Prostate gland (tissue), 2 donors: ENCODE results near the gene ARL9. TPM values are rescaled to one million over a fixed set of nuclear protein-coding genes. Genes with fewer than 3 reads are reported as not detected.

Source experiments
- DNase-seq: peaks from one replicate; pipeline ENCODE4 v3.0.0-alpha.2; 2019; ENCODE audit warnings: low spot score
- H3K27ac ChIP-seq, 2 donors: fragments of 200-600 bp; sonication (generic); 2 replicates each; pipeline ENCODE4 v1.5.1; 2017 to 2019
- H3K27me3 ChIP-seq: fragments of 200-600 bp; sonication (generic); replicated peaks from 2 replicates; pipeline ENCODE4 v1.5.1; 2019; ENCODE audit not compliant: insufficient read depth
- H3K36me3 ChIP-seq, 2 donors: fragments of 200-600 bp; sonication (generic); 1 replicate in 1 of 2; 2 replicates in 1 of 2; pipeline versions ENCODE4 v1.5.1 to v1.8.1; 2017 to 2019
- H3K4me1 ChIP-seq: fragments of 200-600 bp; sonication (generic); replicated peaks from 2 replicates; pipeline ENCODE4 v1.5.1; 2019
- H3K4me3 ChIP-seq, 2 donors: fragments of 200-600 bp; sonication (generic); 2 replicates each; pipeline ENCODE4 v1.5.1; 2017 to 2019
- H3K9me3 ChIP-seq: fragments of 200-600 bp; sonication (generic); 2 replicates; pipeline ENCODE4 v1.5.1; 2017
- POLR2A ChIP-seq: fragments of 450-650 bp; IDR thresholded peaks from one replicate; pipeline ENCODE4 v1.6.1; 2016; ENCODE audit warnings: antibody characterized with exemption, mild to moderate bottlenecking
- POLR2AphosphoS5 ChIP-seq: sonication (generic); formaldehyde crosslinking; IDR thresholded peaks from one replicate; pipeline ENCODE4 v1.6.1; 2017; ENCODE audit warnings: antibody characterized with exemption
- WGBS: methylation state at CpG from one replicate; pipeline ENCODE4 v1.1.5; 2018; 5-methylcytosine and 5-hydroxymethylcytosine counted together
- intact Hi-C: fragments of 100-400 bp; cut with DNase I; formaldehyde crosslinking; loops from one replicate; pipeline ENCODE4 v1.14.2; 2022
- total RNA-seq, 2 donors: library from RNA; depleted of rRNA; stranded (reverse); fragments of >200 nt; gene quantifications; one replicate each; pipeline ENCODE4 v1.1.0, GENCODE V29; 2016
- TF ChIP-seq, protein P1 (sequence below), 4 experiments: fragments of 200-600 bp in 2 of 4; fragments of 450-650 bp in 2 of 4; sonication (generic) in 2 of 4; IDR thresholded peaks; 1 replicate in 3 of 4; 2 replicates in 1 of 4; pipeline ENCODE4 v1.5.1; 2016 to 2019; ENCODE audit warnings: antibody characterized with exemption in 4 of 4, mild to moderate bottlenecking in 2 of 4, moderate library complexity in 2 of 4

ARL9 gene
- total RNA-seq, 2 donors from 2014 or later = 0.18 to 0.68 TPM

GRCh38 chr4:56544573-56545131, 39.1 kb downstream of the ARL9 start:
- H3K27ac ChIP-seq = peak overlapping the region in 1 of 2 donors; percentile 10
- DNase-seq = peak; percentile 63
- TF ChIP-seq POLR2A (no peak), POLR2AphosphoS5 (peak; percentile 60)
- TF ChIP-seq, protein P1, sequence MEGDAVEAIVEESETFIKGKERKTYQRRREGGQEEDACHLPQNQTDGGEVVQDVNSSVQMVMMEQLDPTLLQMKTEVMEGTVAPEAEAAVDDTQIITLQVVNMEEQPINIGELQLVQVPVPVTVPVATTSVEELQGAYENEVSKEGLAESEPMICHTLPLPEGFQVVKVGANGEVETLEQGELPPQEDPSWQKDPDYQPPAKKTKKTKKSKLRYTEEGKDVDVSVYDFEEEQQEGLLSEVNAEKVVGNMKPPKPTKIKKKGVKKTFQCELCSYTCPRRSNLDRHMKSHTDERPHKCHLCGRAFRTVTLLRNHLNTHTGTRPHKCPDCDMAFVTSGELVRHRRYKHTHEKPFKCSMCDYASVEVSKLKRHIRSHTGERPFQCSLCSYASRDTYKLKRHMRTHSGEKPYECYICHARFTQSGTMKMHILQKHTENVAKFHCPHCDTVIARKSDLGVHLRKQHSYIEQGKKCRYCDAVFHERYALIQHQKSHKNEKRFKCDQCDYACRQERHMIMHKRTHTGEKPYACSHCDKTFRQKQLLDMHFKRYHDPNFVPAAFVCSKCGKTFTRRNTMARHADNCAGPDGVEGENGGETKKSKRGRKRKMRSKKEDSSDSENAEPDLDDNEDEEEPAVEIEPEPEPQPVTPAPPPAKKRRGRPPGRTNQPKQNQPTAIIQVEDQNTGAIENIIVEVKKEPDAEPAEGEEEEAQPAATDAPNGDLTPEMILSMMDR (IDR thresholded peaks at IDR 0.05) = peak; percentile 92 to 97 (median 94)
- H3K9me3 ChIP-seq = no peaks in the 10 kb centered on the region
- 2% methylated on average over 24 of the region's 33 CpGs for WGBS
- H3K27me3 ChIP-seq = no peaks in the 10 kb centered on the region
- no peaks in the 10 kb centered on the region for H3K4me1 ChIP-seq
- H3K36me3 ChIP-seq = no peaks in the 10 kb centered on the region
- H3K4me3 ChIP-seq = peak overlapping the region; percentile 11 to 27
- intact Hi-C loops = loop anchor here (10.0 kb wide), 1 partner anchor 110 kb away; the partner anchor contains the start of genes PAICS and PPAT

DNA sequence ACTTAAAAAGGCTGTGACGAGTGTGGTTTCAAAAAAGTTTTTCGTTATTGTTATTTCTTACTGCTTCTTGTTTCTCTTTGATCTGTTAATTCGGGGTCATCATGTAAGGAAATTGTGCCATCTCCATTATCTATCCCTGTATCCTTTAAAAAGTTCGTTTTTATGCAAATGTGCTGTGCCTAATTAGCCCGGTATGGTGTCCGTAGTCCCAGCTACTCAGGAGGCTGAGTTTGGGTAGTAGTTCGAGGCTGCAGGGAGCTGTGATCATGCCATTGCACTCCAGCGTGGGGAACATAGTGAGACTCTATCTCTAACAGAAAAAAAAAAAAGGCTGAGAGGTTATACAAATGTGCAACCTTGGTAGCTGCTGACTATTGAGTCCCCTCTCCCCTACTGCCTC, 45.1 kb downstream of the ARL9 start:
- H3K27me3 ChIP-seq = no peaks in the 10 kb centered on the region
- no peaks in the 10 kb centered on the region for H3K9me3 ChIP-seq
- no peak for DNase-seq
- no peak overlapping the region for H3K27ac ChIP-seq
- H3K4me1 ChIP-seq = no peaks in the 10 kb centered on the region
- no peaks in the 10 kb centered on the region for H3K36me3 ChIP-seq
- no peak overlapping the region for H3K4me3 ChIP-seq
- intact Hi-C loops = no loop called here
- WGBS = 68% methylated on average over 8 of the region's 8 CpGs
- no peak for TF ChIP-seq POLR2AphosphoS5
- TF ChIP-seq POLR2A = no peak
- TF ChIP-seq, protein P1 (IDR thresholded peaks at IDR 0.05) = no peak

DNA sequence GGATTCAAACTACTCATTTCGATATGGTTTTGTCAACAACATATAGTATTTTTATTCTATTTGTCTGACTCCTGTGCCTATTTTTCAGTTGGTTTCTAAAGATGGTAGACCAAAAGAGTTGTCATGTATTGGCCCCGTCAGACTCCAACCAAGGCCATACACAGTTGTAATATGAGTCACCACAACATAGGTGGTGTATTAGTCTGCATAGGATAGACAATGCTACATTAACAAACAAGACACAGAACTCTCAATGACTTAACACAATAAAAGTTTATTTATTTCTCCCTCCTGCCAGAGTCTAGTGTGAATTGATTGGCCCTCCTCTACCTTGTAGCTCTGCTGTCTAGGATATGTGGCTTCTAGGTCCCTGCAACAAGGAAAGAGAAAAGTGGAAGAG, 45.9 kb downstream of the ARL9 start:
- Histone ChIP-seq H3K27ac (no peak overlapping the region), H3K27me3 (no peaks in the 10 kb centered on the region), H3K4me3 (no peak overlapping the region), H3K9me3 (no peaks in the 10 kb centered on the region), H3K4me1 (no peaks in the 10 kb centered on the region), H3K36me3 (no peaks in the 10 kb centered on the region)
- TF ChIP-seq POLR2A = no peak
- no peak for TF ChIP-seq POLR2AphosphoS5
- TF ChIP-seq, protein P1 (IDR thresholded peaks at IDR 0.05) = no peak
- DNase-seq = no peak
- 94% methylated on average over 2 of the region's 2 CpGs for WGBS
- intact Hi-C loops = no loop called here

DNA sequence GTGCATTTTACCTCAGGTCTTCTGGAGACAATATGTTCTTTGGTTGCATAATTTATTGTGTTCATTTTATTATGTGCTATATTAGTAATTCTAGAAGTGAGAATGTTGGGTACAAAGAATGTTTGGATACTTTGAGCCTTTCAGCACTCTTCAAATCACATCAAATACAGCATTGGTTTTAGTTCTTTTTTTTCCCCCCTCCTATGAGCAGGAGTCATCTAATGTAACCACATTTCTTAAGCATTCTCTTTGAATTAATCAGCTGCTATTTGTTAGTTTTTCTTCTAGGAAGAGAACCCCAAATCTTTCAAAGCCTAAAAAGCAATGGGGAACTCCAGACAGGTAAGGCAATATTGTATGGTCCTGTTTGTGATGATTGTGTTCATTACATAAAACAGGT, 46.7 kb downstream of the ARL9 start:
- intact Hi-C loops = no loop called here
- H3K4me1 ChIP-seq = no peaks in the 10 kb centered on the region
- H3K27me3 ChIP-seq = no peaks in the 10 kb centered on the region
- DNase-seq = no peak
- H3K27ac ChIP-seq = no peak overlapping the region
- no peak for TF ChIP-seq POLR2A
- TF ChIP-seq, protein P1 (IDR thresholded peaks at IDR 0.05) = no peak
- TF ChIP-seq POLR2AphosphoS5 = no peak
- no peak overlapping the region for H3K4me3 ChIP-seq
- no peaks in the 10 kb centered on the region for H3K36me3 ChIP-seq
- no peaks in the 10 kb centered on the region for H3K9me3 ChIP-seq

- Histone ChIP-seq H3K4me3 (no peak overlapping the region), H3K27me3 (no peaks in the 10 kb centered on the region), H3K4me1 (no peaks in the 10 kb centered on the region), H3K9me3 (no peaks in the 10 kb centered on the region), H3K36me3 (no peaks in the 10 kb centered on the region), H3K27ac (no peak overlapping the region)
- WGBS = 73% methylated on average over 4 of the region's 4 CpGs
- no peak for DNase-seq
- intact Hi-C loops = loop anchor here (10.0 kb wide), 2 partner anchors 55 to 265 kb away; no protein-coding TSS in a partner anchor
- TF ChIP-seq, protein P1 (IDR thresholded peaks at IDR 0.05) = no peak
- TF ChIP-seq POLR2A (no peak), POLR2AphosphoS5 (no peak)
Measured at GRCh38 chr4:56570041-56570440, 64.5 kb downstream of the ARL9 start.
